GM19463 (cell line): ENCODE results near the gene KSR1.
"Not testable (repeated sequence)": the region's sequence is repeated elsewhere in the genome, so short reads cannot be mapped to it uniquely, and the experiment has no call there.

Experiments used
- ATAC-seq: cut with Tn5 transposase; IDR thresholded peaks from one replicate; pipeline ENCODE4 v1.9.1; 2021; ENCODE audit warnings: mild to moderate bottlenecking, moderate library complexity; ENCODE audit not compliant: unreplicated experiment

The KSR1 gene

DNA sequence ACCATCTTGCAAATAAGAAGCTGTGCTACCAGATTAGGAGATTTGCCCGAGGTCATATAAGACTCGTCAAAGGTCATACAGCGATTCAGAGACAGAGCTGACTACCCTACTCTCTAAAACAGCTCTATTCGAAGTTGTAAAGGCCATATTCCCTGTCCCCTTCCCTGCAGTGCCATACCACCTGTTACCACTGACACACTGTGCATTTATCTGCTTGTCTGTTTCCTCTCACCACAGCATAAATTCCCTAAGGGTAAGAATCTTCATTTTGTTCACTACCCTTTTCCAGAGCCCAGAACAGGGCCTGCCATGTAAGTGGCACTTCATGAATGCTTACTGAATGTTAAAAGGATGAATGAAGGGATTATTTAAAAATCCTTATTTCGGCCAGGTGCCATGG is 3.4 kb upstream of the KSR1 start:
- ATAC-seq: no peak

DNA sequence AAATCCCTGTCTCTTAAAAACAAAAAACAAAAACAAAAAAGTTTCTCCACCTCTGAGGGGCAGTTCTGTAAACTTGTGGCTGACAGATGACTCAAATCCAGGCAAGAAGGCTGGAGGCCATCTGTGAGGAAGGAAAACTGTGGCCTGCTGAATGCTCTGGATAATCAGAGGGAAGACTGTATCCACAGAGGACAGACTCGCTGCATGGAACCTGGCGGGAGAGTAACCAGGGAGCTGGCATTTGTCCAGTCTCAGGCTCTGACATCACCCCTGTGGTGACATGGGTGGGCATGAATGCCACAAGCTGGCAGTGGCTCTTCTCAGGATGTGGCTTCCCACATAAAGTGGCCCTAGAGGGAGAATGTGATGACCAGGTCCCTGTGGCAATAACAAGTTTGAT is 2.8 kb upstream of the KSR1 start:
- ATAC-seq: no peak

DNA sequence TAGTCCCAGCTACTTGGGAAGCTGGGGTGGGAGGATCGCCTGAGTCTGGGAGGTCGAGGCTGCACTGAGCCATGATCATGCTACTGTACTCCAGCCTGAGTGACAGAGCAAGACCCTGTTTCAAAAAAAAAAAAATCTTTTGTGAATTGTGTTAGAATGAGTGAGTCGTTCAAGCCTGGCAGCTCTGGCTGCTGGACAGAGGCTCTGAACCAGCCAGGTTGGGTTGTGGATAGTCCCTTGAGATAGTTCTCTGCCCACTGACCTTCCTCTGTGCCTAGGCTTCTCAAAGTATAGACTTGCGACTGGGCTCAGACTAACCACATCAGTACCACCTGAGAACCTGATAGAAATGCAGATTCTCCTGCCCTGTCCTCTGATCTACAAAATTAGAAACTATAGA is 2.2 kb upstream of the KSR1 start:
- no peak for ATAC-seq

DNA sequence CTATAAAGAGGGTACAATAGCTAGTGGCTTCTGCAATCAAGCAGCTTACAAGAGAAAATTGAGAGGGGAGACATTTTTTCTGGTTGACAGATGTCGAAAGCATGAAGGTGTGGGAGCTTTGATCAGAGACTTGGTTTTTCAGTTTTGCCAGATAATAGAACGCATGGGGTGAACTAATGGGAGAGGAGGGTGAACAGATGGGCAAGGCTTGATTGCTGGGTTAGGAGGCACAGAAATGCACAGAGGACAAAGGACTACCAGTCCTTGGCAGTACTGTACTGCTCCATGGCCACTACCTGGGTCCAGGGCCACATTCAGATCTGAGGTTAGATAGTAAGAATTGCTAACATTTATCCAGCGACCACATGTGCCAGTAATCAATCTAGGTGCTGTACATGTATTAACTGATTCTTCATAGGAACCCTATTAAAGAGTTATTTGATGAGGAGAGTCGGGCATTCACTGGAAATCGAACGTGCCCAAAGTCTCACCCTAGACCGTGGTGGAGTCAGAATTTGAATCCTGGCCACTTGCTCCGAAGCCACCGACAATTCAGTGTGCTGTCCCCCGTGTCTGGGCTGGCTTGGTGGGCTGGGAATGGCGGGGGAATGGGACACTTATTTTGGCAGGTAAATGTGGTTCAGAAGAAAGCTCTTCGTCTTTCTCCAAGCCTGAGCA is 873 bp upstream of the KSR1 start:
- no peak for ATAC-seq

DNA sequence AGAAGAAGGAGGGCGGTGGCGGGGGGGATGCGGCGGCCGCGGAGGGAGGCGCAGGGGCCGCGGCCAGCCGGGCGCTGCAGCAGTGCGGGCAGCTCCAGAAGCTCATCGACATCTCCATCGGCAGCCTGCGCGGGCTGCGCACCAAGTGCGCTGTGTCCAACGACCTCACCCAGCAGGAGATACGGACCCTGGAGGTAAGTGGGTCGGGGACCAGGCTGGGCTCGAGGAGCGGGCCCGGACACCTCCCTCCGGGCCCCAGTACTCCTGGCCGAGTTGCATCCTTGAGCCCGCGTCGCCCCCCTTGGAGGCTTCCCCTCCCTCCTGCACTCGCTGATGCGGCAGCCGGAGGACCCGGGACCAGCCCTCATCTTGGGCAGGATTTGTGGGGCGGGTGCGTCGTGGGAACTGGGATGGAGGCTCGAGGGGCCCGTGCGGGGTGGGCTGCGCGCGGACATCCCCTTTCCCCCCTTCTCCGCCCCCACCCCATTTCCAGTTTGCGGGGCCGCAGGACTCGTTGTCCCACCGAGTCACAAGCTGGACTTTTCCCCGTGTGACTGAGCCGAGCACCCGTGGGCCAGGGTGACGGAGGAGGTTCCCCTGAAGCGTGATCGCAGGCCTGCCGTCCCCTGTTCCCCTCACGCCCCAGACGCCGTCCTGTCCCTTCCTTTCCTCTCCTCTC is 572 bp downstream of the KSR1 start:
- no peak for ATAC-seq

DNA sequence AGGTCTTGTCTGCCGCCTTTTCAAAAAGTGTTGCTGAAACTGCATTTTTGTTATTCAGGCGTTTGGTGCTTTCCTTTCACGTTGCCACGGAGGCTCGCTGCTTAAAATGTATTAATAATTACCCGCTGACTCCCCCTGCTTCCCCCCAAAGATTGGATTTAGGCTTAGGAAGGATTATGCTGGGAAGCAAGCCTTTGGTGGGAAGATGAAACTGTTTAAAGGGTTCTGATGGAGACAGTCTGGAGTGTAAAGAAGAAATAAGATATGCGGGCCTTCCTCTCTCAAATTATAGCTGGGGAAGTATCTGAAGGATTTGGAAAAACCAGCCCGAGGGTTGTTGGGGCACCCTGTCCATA is 1.1 kb downstream of the KSR1 start:
- no peak for ATAC-seq

DNA sequence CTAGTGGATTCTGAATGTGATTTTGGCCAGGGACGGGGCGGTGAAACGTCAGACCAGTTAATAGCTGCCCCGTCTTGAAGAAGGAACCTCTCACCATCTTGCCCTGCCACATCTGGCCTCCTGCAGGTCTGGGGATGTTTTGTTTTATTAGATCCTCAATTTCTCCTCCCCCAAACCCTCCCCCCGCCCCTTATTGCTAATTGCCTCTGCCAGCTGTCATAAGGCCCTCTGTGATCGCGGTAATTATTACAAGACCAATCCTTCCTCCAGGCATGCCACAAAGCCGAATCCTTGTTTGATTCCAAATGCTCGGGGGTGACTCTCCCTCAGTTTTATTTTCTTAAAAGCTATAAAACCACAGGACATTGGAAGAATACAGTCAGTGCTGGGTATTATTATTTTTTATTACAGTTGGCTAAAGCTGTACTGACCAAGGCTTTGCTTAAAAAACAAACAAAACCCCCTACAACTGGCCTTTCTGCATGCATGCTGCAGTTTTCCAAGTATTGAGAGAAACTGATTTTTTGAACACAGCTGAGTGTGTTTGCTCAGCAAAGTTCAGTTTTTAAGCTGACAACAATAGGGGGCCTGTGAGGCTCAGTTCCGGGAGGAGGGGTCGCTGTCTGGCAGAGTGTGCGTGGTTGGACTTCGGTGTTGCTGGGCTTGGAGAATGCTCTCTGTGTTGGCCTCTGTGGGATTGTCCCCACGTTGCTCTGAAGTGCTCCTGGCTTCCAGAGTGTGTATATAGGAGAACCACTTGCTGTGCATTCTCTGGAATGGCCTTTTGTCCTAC is 1.7 kb downstream of the KSR1 start:
- ATAC-seq: no peak

DNA sequence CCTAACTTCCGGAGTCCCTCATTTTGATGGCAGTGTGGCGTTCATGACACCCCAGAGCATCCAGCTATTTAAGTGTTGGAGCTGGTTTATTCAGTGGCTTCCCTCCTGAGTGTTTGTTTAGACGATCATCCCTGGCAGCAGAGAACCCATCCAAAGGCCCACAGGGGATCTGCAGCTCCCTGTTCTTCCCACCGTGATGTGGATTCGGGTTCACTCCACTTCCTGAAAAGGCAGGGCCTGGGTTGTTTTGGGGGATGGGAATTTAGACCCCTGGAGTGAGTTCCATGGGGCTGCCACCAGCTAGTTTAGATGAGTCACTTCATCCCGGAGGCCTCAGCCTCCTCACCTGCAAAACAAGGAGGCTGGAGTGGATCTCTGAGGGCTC is 2.3 kb downstream of the KSR1 start:
- ATAC-seq: no peak

DNA sequence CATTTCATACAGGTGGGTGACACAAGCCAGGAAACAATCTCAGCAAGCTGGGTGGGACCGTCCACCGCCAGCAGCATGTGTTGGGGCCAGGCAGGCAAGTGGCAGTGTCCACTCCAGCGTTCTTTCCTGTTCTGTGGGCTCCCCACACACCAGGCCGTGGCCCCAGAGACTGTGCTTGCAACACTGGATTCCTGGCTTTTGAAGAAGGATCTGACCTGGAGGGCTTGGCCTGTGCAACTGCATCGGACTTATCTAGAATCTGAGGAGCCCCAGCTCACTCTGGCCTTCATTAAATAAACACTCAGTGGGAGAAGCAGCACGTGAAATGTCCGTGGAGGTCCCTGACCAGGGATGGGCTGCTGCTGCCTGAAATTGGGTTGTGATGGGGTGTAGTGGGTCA is 3.2 kb downstream of the KSR1 start:
- no peak for ATAC-seq

DNA sequence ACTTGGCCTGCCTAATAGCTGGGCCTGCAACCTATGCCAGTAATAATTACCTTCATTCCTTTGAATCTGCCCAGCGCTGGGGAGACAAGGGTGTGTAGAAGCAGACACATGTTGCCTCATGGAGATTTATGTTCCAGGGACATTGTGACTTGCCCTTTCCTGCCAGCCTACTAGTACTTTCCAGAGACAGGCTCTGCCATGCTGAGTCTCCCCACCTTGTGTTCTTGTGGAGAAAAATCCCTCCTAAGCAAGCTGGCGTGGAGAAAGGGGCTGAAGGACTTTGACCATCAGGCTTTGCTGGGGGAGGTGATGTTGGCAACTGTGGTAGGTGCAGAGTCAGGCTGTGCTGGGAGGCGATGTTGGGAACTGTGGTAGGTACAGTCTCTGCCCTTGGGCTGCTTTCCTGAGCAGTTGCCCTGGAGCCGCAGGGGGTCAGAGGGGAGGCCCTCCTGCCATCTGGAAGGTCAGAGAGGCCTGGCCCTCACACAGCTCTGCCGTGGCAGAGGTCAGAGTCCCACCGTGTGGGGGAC is 4.0 kb downstream of the KSR1 start:
- no peak for ATAC-seq

DNA sequence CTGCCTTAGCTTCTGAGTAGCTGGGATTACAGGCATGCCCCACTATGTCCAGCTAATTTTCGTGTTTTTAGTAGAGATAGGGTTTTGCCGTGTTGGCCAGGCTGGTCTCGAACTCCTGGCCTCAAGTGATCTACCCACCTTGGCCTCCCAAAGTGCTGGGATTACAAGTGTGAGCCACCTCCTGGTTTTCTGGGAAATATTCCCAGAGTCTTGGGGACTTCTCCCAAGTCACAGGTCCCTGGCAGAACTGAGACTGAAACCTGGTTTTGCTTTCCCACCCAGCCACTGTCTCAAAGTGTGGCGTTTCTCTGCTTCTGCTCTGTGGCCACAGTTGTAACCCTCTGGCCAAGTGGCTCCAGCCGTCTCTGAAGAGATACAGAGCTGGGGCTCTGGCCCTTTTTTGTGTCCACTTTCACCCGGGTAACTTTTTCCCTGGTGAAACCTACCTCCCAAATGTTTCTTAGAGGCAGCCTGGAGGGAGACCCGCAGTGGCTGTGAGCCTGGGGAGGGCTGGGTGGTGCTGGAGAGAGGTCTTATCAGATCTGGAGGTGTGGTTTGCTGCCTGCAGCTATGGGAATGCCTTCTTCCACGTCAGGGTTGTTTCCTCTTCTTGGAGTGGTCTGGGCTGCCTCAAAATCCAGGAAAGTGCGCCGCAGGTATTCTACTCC is 5.1 kb downstream of the KSR1 start:
- ATAC-seq: no peak

DNA sequence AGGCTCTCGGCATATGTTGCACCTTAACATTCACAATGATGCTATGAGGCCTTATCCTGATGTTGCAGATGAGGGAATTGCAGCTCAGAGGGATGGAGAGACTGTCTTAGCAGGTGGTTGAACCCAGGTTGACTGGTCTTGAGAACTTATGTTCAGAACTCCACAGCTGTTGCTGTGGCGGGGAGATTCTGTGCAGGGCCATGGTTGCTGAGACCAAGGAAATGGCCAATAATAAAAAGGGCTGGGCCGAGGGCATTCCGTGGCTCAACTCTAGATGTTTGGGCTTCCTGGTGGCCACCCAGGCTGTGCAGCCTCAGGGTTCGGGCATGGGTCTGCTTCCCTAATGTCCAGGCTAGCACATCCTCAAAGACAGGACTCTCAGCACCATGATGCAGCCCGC is 5.9 kb downstream of the KSR1 start:
- ATAC-seq: no peak

DNA sequence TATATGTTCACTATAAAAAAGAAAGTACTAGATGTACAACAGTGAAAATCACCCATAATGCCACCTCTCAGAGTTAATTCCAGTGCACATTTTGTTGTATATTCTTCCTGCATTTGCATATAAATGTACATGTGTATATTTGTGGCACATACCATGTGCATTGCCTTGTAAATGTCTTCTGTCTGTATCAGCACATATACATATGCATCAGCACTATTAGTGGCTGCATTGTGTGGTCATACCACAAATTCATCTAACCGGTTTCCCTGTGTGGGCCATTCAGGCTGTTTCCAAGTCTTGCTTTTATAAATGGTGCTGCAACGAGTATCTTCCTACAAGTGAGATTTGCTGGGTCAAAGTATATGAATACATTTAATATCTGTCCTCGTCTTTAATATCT is 6.5 kb downstream of the KSR1 start:
- no peak for ATAC-seq

DNA sequence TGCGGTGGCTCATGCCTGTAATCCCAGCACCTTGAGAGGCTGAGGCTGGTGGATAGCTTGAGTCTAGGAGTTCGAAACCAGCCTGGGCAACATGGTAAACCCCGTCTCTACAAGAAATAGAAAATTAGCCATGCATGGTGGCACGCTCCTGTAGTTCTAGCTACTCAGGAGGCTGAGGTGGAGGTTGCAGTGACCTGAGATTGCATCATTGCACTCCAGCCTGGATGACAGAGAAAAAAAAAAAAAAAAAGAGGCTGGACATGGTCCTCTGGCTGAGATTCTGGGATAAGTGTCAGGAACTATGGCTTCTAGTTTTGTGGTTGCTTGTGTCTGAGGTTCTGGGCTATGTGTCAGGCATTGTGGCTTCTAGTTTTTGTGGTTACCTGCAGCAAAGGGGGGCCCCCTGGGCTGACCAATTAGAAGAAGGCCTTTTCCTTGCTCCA is 7.0 kb downstream of the KSR1 start:
- no peak for ATAC-seq

DNA sequence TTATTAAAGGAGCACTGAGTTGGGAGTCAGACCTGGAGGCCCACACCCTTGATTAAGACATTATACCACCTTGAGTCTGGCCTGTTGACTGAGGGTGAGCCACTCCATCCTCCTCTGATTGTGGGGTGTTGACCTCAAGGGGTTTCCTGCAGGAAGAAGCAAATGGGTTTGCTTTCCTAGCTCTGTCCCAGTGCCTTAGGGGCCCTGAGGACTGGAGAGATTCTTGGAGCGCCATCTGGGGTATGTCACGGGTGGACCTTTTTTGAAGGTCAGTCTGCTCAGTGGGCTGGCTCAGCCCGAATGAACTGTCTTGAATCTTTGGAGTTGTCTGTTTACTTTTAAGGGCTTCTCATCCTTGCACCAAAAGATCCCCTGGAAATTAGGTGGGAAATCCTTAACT is 7.8 kb downstream of the KSR1 start:
- ATAC-seq: not testable (repeated sequence)

DNA sequence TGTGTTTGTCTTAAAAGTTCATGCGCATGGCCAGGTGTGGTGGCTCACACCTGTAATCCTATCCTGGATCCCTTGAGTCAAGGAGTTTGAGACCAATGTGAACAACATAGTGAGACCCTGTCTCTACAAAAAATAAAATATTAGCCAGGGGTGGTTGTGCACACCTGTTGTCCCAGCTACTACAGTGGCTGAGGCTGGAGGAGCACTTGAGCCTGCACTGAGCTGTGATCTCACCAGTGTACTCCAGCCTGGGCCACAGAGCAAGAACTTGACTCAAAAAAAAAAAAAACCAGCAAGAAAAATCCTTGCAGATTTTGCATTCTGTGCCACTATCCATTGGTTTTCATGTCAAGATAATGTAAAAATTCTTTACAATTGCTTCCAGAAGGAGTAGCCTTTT is 8.2 kb downstream of the KSR1 start:
- no peak for ATAC-seq

DNA sequence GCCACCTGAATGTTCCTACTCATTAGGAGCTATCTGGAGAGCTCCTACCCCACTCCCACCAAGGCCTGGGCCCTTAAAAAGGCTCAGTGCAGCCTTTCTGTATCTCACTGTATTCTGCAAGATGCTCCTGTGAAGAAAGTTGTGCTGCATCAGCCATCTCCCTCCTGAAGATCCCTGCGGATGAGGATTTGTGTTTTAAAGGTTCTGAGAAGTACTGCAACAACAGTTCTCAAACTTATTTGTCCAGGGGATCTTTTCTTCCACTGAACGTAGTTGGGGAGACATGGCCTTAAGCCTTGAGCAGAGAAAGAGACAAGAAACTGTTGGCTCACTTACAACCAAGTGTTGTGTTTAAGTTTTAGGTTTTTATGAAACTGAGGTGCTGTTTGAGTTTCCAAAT is 9.6 kb downstream of the KSR1 start:
- ATAC-seq: not testable (repeated sequence)

DNA sequence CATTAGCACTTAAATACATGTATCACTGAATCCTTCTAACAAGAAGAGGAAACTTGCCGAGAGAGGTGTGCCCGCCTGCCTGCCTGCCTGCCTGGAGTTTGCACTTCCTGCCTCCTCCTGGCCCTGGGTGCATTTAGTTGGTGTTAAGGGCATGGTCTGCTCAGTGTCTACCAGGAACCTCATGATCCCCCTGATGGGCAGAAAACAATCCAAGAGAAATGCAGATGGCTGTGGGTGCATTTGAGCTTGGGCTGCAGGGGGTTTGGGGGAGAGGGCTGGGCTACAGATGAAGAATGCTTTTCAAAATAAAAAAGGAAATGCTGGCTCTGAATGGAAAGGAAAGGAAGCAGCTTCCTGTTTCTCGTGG is 10.1 kb downstream of the KSR1 start:
- ATAC-seq: peak; percentile 16

DNA sequence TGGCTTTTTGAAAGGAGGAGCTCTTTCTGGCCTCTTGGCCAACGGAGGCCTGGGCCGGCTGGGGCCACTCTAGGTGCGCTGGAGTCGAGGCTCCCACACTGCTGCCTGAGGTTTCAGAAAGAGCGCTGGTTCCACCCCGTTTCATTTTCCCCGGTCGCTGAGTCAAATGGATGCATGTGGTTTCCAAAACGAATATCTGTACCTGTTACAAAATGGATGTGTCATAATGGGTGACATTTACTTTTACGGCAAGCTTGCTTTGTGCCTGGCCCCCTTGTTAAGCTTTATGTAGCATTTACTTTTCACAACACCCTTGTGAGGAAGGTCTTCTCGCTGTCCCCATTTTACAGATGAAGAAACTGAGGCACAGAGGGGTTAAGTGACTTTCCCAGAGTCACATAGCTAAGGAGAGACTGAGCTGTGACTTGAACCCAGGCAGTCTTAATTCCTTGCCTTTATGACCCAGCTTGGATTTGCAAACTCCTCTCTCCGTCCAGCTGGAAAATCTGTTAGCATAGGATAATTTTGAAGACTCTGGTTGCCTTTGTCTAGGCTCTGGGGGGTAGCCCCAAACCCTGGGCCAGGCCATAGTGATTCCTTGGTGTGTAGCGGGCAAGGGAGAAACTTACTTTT is 10.6 kb downstream of the KSR1 start:
- ATAC-seq: peak; percentile 75

DNA sequence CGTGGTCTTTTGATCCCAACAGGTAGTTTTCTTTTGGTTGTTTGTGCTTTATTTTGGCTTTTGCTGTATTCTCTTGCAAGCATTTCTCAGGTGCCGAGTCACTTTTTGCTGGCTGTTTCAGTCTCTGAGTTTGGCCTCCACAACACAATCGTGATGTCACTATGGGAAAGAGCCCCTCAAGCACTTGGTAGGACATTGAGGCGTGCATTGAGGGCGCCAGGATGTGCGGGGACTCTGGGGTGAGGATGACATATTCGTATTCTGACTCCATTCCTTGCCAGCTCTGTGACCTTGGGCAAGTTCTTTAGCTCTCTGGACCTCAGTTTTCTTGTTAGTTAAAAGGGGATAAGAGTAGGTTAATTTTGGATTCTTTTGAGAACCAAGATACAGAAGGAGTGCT is 13.0 kb downstream of the KSR1 start:
- ATAC-seq: no peak
